HEK293 (cell line): Measurements from ENCODE around the gene PCCA.

Experiments used
- CTCF ChIP-seq: fragments of 450-650 bp; formaldehyde crosslinking; IDR thresholded peaks from 2 replicates; pipeline ENCODE4 v1.5.1; 2016; ENCODE audit warnings: missing biosample characterization, missing genetic modification characterization
- PATZ1 ChIP-seq: fragments of 450-650 bp; formaldehyde crosslinking; IDR thresholded peaks from 2 replicates; pipeline ENCODE4 v1.5.1; 2016; ENCODE audit warnings: missing biosample characterization, missing genetic modification characterization
- SP2 ChIP-seq: fragments of 450-650 bp; formaldehyde crosslinking; IDR thresholded peaks from 2 replicates; pipeline ENCODE4 v1.5.1; 2016; ENCODE audit warnings: missing biosample characterization, missing genetic modification characterization
- ZBTB17 ChIP-seq: fragments of 450-650 bp; formaldehyde crosslinking; IDR thresholded peaks from 2 replicates; pipeline ENCODE4 v1.5.1; 2016; ENCODE audit warnings: missing biosample characterization, missing genetic modification characterization
- ZNF138 ChIP-seq: fragments of 450-650 bp; formaldehyde crosslinking; IDR thresholded peaks from 2 replicates; pipeline ENCODE4 v1.5.1; 2016; ENCODE audit warnings: missing biosample characterization, missing genetic modification characterization, borderline replicate concordance
- ZNF274 ChIP-seq, 2 experiments: fragments of 200-500 bp in 1 of 2; fragments of 450-650 bp in 1 of 2; sonication (Bioruptor generic) in 1 of 2; formaldehyde crosslinking in 1 of 2; IDR thresholded peaks; 2 replicates each; pipeline versions ENCODE4 v1.5.1 to v1.6.1; 2014 to 2016; ENCODE audit warnings: borderline replicate concordance in 1 of 2, inconsistent platforms in 1 of 2, low read length in 1 of 2, missing biosample characterization in 1 of 2, missing genetic modification characterization in 1 of 2
- ZNF354C ChIP-seq: fragments of 450-650 bp; formaldehyde crosslinking; IDR thresholded peaks from 2 replicates; pipeline ENCODE4 v1.5.1; 2016; ENCODE audit warnings: missing biosample characterization, missing genetic modification characterization, low read depth, borderline replicate concordance
- ZNF391 ChIP-seq: fragments of 450-650 bp; formaldehyde crosslinking; IDR thresholded peaks from 2 replicates; pipeline ENCODE4 v1.5.1; 2016; ENCODE audit warnings: low read depth, missing biosample characterization, missing genetic modification characterization, borderline replicate concordance
- ZNF501 ChIP-seq: fragments of 450-650 bp; formaldehyde crosslinking; IDR thresholded peaks from 2 replicates; pipeline ENCODE4 v1.5.1; 2016; ENCODE audit warnings: missing biosample characterization, missing genetic modification characterization
- ZNF580 ChIP-seq: fragments of 450-650 bp; formaldehyde crosslinking; IDR thresholded peaks from 2 replicates; pipeline ENCODE4 v1.5.1; 2016; ENCODE audit warnings: missing biosample characterization, missing genetic modification characterization
- ZNF600 ChIP-seq: fragments of 450-650 bp; formaldehyde crosslinking; IDR thresholded peaks from 2 replicates; pipeline ENCODE4 v1.5.1; 2016; ENCODE audit warnings: missing biosample characterization, missing genetic modification characterization

- TF ChIP-seq CTCF (tag by site-specific recombination) (no peak), ZNF274 (IDR thresholded peaks at IDR 0.05; ENCODE audit: low read length) (no peak), ZNF274 (tag by site-specific recombination; IDR thresholded peaks at IDR 0.05; ENCODE audit: borderline replicate concordance) (no peak), ZNF600 (tag by site-specific recombination) (no peak), ZNF354C (tag by site-specific recombination) (no peak), ZBTB17 (tag by site-specific recombination) (no peak), ZNF138 (no peak), ZNF391 (tag by site-specific recombination) (no peak), ZNF580 (tag by site-specific recombination) (no peak), ZNF501 (tag by site-specific recombination) (no peak), SP2 (tag by site-specific recombination) (no peak), PATZ1 (tag by site-specific recombination) (no peak)
Measured at GRCh38 chr13:100063333-100063732, 25.6 kb upstream of the PCCA start.
